ENCODE measurements around the gene MUC22.
"Not testable (repeated sequence)": the region's sequence is repeated elsewhere in the genome, so short reads cannot be mapped to it uniquely, and the experiment has no call there.

MUC22 gene

GRCh38 chr6:30998785-30999184, 11.5 kb upstream of the MUC22 start:
- DNase-seq (ENCODE audit: low spot score): no peak

DNA sequence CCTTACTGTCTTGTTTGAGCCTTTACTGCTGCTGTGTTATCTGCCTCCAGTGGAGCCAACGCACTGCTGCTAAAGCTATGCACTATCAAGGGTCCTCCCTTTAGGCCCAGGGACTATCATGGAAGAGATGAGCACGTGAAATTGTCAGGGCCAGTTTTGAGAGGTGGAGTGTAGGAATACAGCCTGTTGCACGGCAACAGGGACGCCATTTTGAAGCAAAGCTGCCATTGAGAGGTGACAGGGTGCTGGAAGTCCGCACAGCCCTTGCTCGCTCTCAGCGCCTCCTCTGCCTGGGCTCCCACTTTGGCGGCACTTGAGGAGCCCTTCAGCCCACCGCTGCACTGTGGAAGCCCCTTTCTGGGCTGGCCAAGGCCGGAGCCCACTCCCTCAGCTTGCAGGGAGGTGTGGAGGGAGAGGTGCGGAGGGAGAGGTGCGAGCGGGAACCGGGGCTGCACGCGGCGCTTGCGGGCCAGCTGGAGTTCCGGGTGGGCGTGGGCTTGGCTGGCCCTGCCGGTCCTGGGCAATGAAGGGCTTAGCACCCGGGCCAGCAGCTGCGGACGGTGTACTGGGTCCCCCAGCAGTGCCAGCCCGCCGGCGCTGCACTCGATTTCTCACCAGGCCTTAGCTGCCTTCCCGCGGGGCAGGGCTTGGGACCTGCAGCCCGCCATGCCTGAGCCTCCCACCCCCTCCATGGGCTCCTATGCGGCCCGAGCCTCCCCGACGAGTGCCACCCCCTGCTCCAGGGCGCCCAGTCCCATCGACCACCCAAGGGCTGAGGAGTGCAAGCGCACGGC, 10.0 kb upstream of the MUC22 start:
- DNase-seq (ENCODE audit: low spot score): not testable (repeated sequence)

- no peak for DNase-seq (ENCODE audit: low spot score)
These were observed 8.9 kb upstream of the MUC22 start for GRCh38 chr6:31001281-31001888.

DNA sequence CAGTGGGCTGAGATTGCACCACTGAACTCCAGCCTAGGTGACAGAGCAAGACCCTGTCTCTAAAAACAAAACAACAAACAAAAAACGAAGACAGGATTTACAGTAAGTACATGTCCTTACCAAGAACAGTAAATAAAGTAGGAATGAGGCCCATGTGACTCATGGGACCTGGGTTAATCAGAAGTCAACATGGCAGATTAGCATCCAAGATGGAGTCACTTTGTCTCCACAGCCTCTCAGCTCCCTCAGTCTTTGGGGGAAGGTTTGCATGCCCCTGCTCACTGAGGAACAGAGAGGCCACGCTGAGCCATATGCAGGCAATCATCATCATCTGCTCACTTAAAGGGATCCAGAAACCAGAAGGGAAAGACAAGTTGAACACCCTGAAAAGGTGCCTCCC, 7.8 kb upstream of the MUC22 start:
- DNase-seq (ENCODE audit: low spot score): no peak

- no peak for DNase-seq (ENCODE audit: low spot score)
These were observed 5.5 kb upstream of the MUC22 start for GRCh38 chr6:31004794-31005193.

DNA sequence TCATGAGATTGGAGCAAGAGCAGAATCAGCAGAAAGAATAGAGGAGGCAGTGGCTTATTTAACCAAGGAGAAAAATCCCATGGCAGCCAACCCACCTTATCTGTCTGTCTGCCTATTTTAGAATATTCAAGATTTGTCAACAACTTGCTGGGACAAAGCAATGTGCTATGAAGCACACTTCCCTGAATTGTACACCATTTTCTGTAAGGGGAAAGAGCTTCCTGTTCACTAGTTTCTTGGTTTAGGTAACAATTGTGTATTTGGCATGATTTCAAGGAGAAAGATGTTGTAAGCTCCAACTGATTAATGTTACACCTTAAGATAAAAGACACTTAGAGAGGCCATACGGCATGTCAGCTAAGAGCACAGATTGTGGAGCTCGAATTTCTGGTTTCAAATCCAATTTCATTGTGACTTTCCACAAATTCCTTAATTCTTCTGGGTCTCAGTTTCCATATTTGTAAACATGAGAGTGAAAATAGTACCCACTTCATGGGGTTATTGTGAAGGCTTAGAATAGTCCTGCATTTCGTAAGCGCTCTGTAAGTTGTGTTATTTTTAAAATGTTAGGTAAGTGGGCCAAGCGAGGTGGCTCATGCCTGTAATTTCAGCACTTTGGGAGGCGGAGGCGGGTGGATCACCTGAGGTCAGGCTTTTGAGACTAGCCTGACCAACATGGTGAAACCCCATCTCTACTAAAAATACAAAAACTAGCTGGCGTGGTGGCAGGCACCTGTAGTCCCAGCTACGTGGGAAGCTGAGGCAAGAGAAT, 4.8 kb upstream of the MUC22 start:
- DNase-seq (ENCODE audit: low spot score): no peak

DNA sequence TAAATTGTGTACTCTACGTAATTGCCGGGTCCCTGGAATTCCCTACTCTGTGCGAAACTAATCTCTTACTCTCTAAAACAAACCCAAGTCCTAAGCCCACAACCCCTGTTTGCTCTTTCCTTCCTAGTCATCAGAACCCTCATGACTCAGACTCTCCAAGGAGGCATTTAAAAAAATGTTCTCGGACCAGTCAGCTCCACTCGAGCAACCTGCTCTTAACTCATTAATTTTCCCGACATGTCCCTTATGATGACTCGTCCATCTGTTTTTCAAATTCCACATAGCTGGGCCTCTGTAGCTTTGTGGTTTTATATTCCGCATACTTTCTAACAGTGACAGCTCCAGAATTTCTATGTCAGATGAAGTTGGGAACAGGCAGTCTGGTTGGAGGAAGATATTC, 2.6 kb upstream of the MUC22 start:
- peak; percentile 91 for DNase-seq (ENCODE audit: low spot score)

DNA sequence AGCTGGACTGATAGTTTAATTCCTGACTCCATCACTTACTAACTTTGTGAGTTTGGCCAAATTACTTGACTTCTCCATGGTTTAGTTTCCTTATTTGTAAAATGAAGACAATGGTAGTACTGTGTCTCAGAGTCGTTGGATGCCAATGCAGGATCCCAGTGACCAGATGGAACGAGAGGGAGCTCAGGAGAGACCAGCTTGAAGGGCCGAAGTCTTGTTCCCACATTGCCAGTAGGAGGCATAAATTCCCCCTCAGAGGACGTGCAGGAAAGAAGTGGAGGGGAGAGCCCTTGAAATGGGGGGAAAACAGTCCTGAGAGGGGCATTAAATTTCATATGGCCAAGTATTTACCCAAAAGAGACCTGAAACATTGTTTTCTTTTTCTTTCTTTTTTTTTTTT, 2.1 kb upstream of the MUC22 start:
- DNase-seq (ENCODE audit: low spot score): no peak

- no peak for DNase-seq (ENCODE audit: low spot score)
These were observed 543 bp upstream of the MUC22 start for GRCh38 chr6:31009731-31010130.

DNA sequence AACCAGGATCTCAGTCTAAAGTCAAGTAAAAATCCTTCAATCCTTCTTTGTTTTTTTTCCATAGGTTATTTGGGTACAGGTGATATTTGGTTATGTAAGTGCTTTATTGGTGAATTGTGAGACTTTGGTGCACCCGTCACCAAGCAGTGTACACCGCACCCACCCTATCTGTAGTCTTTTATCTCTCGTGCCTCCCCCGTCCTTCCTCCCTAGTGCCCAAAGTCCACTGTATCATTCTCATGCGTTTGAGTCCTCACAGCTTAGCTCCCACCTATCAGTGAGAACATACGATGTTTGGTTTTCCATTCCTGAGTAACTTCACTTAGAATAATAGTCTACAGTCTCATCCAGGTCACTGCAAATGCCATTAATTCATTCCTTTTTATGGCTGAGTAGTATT, 879 bp downstream of the MUC22 start:
- DNase-seq (ENCODE audit: low spot score): no peak

DNA sequence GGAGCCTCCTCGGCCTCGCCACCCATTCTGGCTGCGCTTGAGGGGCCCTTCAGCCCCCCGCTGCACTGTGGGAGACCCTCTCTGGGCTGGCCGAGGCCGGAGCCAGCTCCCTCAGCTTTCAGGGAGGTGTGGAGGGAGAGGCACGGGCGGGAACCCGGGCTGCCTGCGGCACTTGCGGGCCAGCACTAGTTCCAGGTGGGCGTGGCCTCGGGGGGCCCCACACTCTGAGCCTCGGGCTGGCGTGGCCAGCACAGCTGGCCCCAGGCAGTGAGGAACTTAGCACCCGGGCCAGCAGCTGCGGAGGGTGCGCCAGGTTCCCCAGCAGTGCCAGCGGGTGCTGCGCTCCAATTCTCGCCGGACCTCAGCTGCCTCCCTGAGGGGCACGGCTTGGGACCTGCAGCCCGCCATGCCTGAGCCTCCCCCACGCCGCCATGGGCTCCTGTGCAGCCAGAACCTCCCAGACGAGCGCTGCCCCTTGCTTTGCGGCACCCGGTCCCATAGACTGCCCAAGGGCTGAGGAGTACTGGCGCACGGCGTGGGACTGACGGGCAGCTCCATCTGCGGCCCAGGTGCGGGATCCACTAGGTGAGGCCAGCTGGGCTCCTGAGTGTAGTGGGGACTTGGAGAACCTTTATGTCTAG, 6.5 kb downstream of the MUC22 start:
- no peak for DNase-seq (ENCODE audit: low spot score)

DNA sequence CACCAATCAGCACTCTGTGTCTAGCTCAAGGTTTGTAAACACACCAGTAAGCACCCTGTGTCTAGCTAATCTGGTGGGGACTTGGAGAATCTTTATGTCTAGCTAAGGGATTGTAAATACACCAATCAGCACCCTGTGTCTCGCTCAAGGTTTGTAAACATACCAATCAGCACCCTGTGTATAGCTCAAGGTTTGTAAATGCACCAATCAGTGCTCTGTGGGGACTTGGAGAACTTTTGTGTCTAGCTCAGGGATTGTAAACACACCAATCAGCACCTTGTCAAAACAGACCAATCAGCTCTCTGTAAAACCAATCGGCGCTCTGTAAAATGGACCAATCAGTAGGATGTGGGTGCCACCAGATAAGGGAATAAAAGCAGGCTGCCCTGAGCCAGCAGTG, 7.2 kb downstream of the MUC22 start:
- not testable (repeated sequence) for DNase-seq (ENCODE audit: low spot score)

DNA sequence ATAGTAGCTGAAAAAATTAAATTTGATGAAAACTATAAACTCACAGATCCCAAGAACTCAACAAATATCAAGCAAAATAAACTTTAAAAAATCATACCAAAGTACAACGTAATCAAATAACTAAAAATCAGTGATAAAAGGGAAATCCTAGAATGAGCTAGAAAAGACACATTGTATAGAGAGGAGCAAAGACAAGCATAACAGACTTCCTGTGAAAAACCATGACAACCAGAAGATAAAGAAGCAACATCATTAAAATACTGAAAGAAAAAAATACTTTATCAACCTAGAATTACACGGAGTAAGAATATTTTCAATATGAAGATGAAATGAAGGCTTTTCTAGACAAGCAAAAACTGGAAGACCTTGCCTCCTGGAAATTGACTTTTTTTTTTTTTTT, 9.8 kb downstream of the MUC22 start:
- DNase-seq (ENCODE audit: low spot score): no peak

DNA sequence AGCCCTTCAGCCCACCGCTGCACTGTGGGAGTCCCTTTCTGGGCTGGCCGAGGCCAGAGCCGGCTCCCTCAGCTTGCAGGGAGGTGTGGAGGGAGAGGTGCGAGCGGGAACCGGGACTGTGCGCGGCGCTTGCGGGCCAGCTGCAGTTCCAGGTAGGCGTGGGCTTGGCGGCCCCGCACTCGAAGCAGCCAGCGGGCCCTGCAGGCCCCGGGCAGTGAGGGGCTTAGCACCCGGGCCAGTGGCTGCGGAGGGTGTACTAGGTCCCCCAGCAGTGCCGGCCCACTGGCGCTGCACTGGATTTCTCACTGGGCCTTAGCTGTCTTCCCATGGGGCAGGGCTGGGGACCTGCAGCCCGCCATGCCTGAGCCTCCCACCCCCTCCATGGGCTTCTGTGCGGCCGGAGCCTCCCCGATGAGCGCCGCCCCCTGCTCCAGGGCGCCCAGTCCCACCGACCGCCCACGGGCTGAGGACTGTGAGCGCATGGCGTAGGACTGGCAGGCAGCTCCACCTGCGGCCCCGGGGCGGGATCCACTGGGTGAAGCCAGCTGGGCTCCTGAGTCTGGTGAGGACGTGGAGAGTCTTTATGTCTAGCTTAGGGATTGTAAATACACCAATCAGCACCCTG, 10.5 kb downstream of the MUC22 start:
- not testable (repeated sequence) for DNase-seq (ENCODE audit: low spot score)

DNA sequence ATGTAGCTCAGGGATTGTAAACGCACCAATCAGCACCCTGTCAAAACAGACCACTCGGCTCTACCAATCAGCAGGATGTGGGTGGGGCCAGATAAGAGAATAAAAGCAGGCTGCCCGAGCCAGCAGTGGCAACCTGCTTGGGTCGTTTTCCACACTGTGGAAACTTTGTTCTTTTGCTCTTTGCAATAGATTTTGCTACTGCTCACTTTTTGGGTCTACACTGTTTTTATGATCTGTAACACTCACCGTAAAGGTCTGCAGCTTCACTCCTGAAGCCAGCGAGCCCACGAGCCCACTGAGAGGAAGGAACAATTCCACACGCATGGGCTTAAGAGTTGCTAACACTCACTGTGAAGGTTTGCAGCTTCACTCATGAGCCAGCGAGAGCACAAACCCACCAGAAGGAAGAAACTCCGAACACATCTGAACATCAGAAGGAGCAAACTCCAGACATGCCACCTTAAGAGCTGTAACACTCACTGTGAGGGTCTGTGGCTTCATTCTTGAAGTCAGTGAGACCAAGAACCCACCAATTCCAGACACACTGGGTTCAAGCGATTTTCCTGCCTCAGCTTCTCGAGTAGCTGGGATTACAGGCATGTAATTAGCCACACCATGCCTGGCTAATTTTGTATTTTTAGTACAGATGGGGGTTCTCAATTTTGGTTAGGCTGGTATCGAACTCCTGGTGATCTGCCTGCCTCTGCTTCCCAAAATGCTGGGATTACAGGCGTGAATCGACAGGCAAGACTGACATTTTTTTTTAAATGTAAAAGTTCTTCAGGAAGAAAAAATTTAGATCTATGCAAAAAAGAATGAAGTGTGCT, 11.6 kb downstream of the MUC22 start:
- not testable (repeated sequence) for DNase-seq (ENCODE audit: low spot score)

- DNase-seq (ENCODE audit: low spot score): no peak
These were observed 15.3 kb downstream of the MUC22 start for GRCh38 chr6:31025595-31025994.

GRCh38 chr6:31031095-31031494, 20.8 kb downstream of the MUC22 start:
- no peak for DNase-seq (ENCODE audit: low spot score)

DNA sequence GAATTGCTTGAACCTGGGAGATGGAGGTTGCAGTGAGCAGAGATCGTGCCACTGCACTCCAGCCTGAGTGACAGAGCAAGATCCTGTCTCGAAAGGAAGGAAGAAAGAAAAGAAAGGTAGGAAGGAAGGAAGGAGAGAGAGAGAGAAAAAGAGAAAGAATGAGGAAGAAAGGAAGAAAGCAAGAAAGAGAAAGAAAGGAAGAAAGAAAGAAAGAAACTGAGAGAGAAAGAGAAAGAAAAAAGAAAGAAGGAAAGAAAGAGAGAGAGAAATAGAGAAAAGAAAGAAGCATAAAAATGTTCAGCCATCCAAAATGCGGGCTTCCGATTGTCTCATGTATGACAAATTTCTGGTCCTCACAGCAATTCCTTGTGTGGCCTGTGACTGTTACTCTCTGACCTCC, 22.8 kb downstream of the MUC22 start:
- no peak for DNase-seq (ENCODE audit: low spot score)

- DNase-seq (ENCODE audit: low spot score): no peak
These were observed 25.7 kb downstream of the MUC22 start for GRCh38 chr6:31035862-31036497.

GRCh38 chr6:31037169-31037568, 26.9 kb downstream of the MUC22 start:
- DNase-seq (ENCODE audit: low spot score): no peak

DNA sequence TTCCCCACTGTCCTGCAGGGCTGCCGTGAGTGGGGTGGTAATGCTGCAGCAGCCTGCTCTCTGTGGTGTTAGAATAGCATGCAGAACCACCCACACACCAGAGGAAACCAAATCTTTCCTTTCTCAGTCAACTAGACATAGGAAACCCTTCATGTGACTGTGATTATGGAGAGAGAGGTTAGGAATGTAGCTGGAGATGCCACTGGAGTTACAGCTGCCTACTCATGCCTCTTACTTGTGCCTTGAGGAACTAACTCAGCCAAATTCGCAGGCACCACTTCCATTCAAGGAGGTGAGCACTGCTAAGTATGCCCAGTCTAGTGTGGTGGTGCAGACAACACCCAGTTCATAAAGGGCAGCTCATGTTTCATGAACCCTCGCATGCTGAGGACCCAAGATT, 27.4 kb downstream of the MUC22 start:
- DNase-seq (ENCODE audit: low spot score): peak; percentile 65
